ENCODE data around the gene SRGAP1.

Gene SRGAP1

GRCh38 chr12:63905544-63905943 lies 61.0 kb downstream of the SRGAP1 start:
- ChIA-PET POLR2A (no interaction called here), CTCF (no interaction called here)
- peaks cover 5% of the 10 kb centered on the region; the same call in 1 of the 2 replicates for H3K4me1 ChIP-seq (ENCODE audit: control insufficient read depth, insufficient read depth, low read length)
- no peaks in the 10 kb centered on the region for H3K36me3 ChIP-seq (ENCODE audit: control insufficient read depth in 2 of 2, insufficient read depth in 1 of 2, low read length in 2 of 2)
- peak; percentile 55 for TF ChIP-seq SETDB1 (IDR thresholded peaks at IDR 0.05; ENCODE audit: insufficient read length, low read length)
- 0 out of 2 replicates have a peak, but pooled peaks have one; percentile 43 for TF ChIP-seq SP7 (tag by site-specific recombination; IDR thresholded peaks at IDR 0.05)
- no peak for TF ChIP-seq ZNF223 (tag by site-specific recombination; IDR thresholded peaks at IDR 0.05)
- TF ChIP-seq TRIM28 (IDR thresholded peaks at IDR 0.05; ENCODE audit: borderline replicate concordance, low read length), result 0 out of 2 replicates have a peak, but pooled peaks have one; percentile 49
- TF ChIP-seq ZBTB17 (tag by site-specific recombination; IDR thresholded peaks at IDR 0.05), result no peak
- TF ChIP-seq ZNF354C (tag by site-specific recombination; IDR thresholded peaks at IDR 0.05; ENCODE audit: borderline replicate concordance, low read depth), result no peak
- no peak overlapping the region for H3K27ac ChIP-seq (ENCODE audit: extremely low read depth, low read depth, low read length)
- no peaks in the 10 kb centered on the region for H3K9me3 ChIP-seq (ENCODE audit: control insufficient read depth, insufficient read depth, low read depth, low read length)
- H3K4me3 ChIP-seq (ENCODE audit: low read depth, low read length), result no peak overlapping the region

GRCh38 chr12:63906876-63907275 lies 62.4 kb downstream of the SRGAP1 start:
- H3K9me3 ChIP-seq (ENCODE audit: control insufficient read depth, insufficient read depth, low read depth, low read length), result no peaks in the 10 kb centered on the region
- TF ChIP-seq KLF8 (tag by site-specific recombination; IDR thresholded peaks at IDR 0.05), result no peak
- TF ChIP-seq ZBTB7A (tag by site-specific recombination; IDR thresholded peaks at IDR 0.05; ENCODE audit: low read depth), result no peak
- TF ChIP-seq ZNF184 (tag by site-specific recombination; IDR thresholded peaks at IDR 0.05), result peak; percentile 98
- H3K27ac ChIP-seq (ENCODE audit: extremely low read depth, low read depth, low read length), result no peak overlapping the region
- POLR2A ChIA-PET, result no interaction called here
- H3K4me3 ChIP-seq (ENCODE audit: low read depth, low read length), result no peak overlapping the region
- H3K36me3 ChIP-seq (ENCODE audit: control insufficient read depth in 2 of 2, insufficient read depth in 1 of 2, low read length in 2 of 2), result no peaks in the 10 kb centered on the region
- CTCF ChIA-PET, result no interaction called here
- peaks cover 2% of the 10 kb centered on the region; the same call in 1 of the 2 replicates for H3K4me1 ChIP-seq (ENCODE audit: control insufficient read depth, insufficient read depth, low read length)

- CTCF ChIA-PET, result no interaction called here
- no peak overlapping the region for H3K27ac ChIP-seq (ENCODE audit: extremely low read depth, low read depth, low read length)
- POLR2A ChIA-PET, result no interaction called here
- H3K4me1 ChIP-seq (ENCODE audit: control insufficient read depth, insufficient read depth, low read length), result no peaks in the 10 kb centered on the region; the same call in 1 of the 2 replicates
- no peaks in the 10 kb centered on the region for H3K36me3 ChIP-seq (ENCODE audit: control insufficient read depth in 2 of 2, insufficient read depth in 1 of 2, low read length in 2 of 2)
- H3K4me3 ChIP-seq (ENCODE audit: low read depth, low read length), result no peak overlapping the region
- H3K9me3 ChIP-seq (ENCODE audit: control insufficient read depth, insufficient read depth, low read depth, low read length), result no peaks in the 10 kb centered on the region
- no peak for TF ChIP-seq SETDB1 (IDR thresholded peaks at IDR 0.05; ENCODE audit: insufficient read length, low read length)
- TF ChIP-seq WT1 (tag by site-specific recombination; IDR thresholded peaks at IDR 0.05), result no peak
- TF ChIP-seq ZNF768 (tag by site-specific recombination; IDR thresholded peaks at IDR 0.05), result no peak
- no peak for TF ChIP-seq ZNF2 (tag by site-specific recombination; IDR thresholded peaks at IDR 0.05)
- no peak for TF ChIP-seq ELK4 (IDR thresholded peaks at IDR 0.05; ENCODE audit: borderline replicate concordance, low read depth, low read length)
- TF ChIP-seq ZNF529 (tag by site-specific recombination; IDR thresholded peaks at IDR 0.05; ENCODE audit: insufficient replicate concordance), result no peak
- no peak for TF ChIP-seq ZNF112 (tag by site-specific recombination; IDR thresholded peaks at IDR 0.05)
Observed at GRCh38 chr12:63907561-63907960, 63.1 kb downstream of the SRGAP1 start.

GRCh38 chr12:63909746-63910145 lies 65.2 kb downstream of the SRGAP1 start:
- H3K36me3 ChIP-seq (ENCODE audit: control insufficient read depth in 2 of 2, insufficient read depth in 1 of 2, low read length in 2 of 2), result no peaks in the 10 kb centered on the region
- H3K4me3 ChIP-seq (ENCODE audit: low read depth, low read length), result no peak overlapping the region
- TF ChIP-seq ZNF10 (tag by site-specific recombination; IDR thresholded peaks at IDR 0.05) (peak; percentile 76), ZNF707 (tag by site-specific recombination; IDR thresholded peaks at IDR 0.05) (no peak)
- ChIA-PET CTCF (no interaction called here), POLR2A (no interaction called here)
- H3K4me1 ChIP-seq (ENCODE audit: control insufficient read depth, insufficient read depth, low read length), result peaks cover 9% of the 10 kb centered on the region
- no peak overlapping the region for H3K27ac ChIP-seq (ENCODE audit: extremely low read depth, low read depth, low read length)
- no peaks in the 10 kb centered on the region for H3K9me3 ChIP-seq (ENCODE audit: control insufficient read depth, insufficient read depth, low read depth, low read length)
